Measurements from ENCODE around the gene N4BP2L2. TPM values are rescaled to one million over a fixed set of nuclear protein-coding genes. Genes with fewer than 3 reads are reported as not detected.

The N4BP2L2 gene
- total and polyA plus RNA-seq, 2 of the 8 experiments (the other 6 are each of a cell fraction or from before 2014, with no cell fraction given) = 14.6 to 67.6 TPM

- no peak overlapping the region for H2AK5ac ChIP-seq (ENCODE audit: low read depth, low read length)
- no peak overlapping the region for H2BK15ac ChIP-seq (ENCODE audit: low read length)
- 88% methylated on average over 2 of the region's 2 CpGs; no CpG with 5 or more reads in 1 of the 2 experiments for WGBS, 2 experiments (ENCODE audit: extremely low coverage in 1 of 2, insufficient coverage in 1 of 2, insufficient read length in 1 of 2, insufficient replicate concordance in 2 of 2, low coverage in 1 of 2, low lambda C conversion rate in 2 of 2, missing lambda C conversion rate in 1 of 2)
- no peak overlapping the region for H4K5ac ChIP-seq (ENCODE audit: insufficient read length, low read depth, low read length)
- no peak overlapping the region for H3K4me3 ChIP-seq (ENCODE audit: extremely low read depth in 1 of 4, insufficient read depth in 2 of 4, low read depth in 3 of 4, low read length in 4 of 4)
- no peak overlapping the region for H2AFZ ChIP-seq (ENCODE audit: low read length)
- H3K27me3 ChIP-seq (replicated peaks in 1 of 4; ENCODE audit: control insufficient read depth in 3 of 4, extremely low read depth in 1 of 4, insufficient read depth in 3 of 4, low read length in 3 of 4) = no peaks in the 10 kb centered on the region; a peak in 1 of 7 replicates
- no peak overlapping the region for H3K4ac ChIP-seq (replicated peaks; ENCODE audit: insufficient read length, low read depth, low read length)
- H3K23ac ChIP-seq (ENCODE audit: insufficient read length) = no peak overlapping the region
- H3K14ac ChIP-seq (ENCODE audit: insufficient read length) = no peak overlapping the region
- no peak overlapping the region for H2BK20ac ChIP-seq (ENCODE audit: low read length)
- DNase-seq (ENCODE audit: low read depth in 1 of 2, low spot score in 2 of 2) (no peak), FAIRE-seq (no peak)
- H3K9ac ChIP-seq (replicated peaks in 1 of 4; ENCODE audit: extremely low read depth in 1 of 4, low read depth in 3 of 4, low read length in 3 of 4) = no peak overlapping the region
- H3K27ac ChIP-seq (ENCODE audit: low read depth, low read length) = no peak overlapping the region
- no peak overlapping the region for H4K8ac ChIP-seq (ENCODE audit: extremely low read depth, insufficient read depth, low read length)
- no peaks in the 10 kb centered on the region; a peak in 1 of 7 replicates for H3K4me1 ChIP-seq (replicated peaks in 1 of 4; ENCODE audit: control insufficient read depth in 3 of 4, insufficient read depth in 4 of 4, low read length in 3 of 4)
- ChIA-PET POLR2A (ENCODE audit: partially characterized antibody) (interaction anchor here (0.9 kb wide), 1 partner anchor 99 kb away, joined by 4 read pairs; the partner anchor contains the start of gene BRCA2), CTCF (ENCODE audit: partially characterized antibody) (interaction anchor here (0.6 to 3.1 kb wide), 15 partner anchors 10 to 653 kb away, joined by 3 to 14 read pairs (median 3); partner anchors contain the start of gene PDS5B)
- H3K18ac ChIP-seq (ENCODE audit: extremely low read depth, low read length) = no peak overlapping the region
- H2BK5ac ChIP-seq (ENCODE audit: low read depth, low read length) = no peak overlapping the region
- no peak overlapping the region for H3K4me2 ChIP-seq (ENCODE audit: insufficient read depth in 1 of 2, low read depth in 2 of 2, low read length in 2 of 2)
- no peaks in the 10 kb centered on the region for H3K36me3 ChIP-seq (ENCODE audit: control insufficient read depth in 2 of 4, insufficient read depth in 4 of 4, low read length in 3 of 4)
- no peaks in the 10 kb centered on the region for H3K79me1 ChIP-seq (ENCODE audit: low read depth, low read length)
- H3K23me2 ChIP-seq (ENCODE audit: low read depth, low read length) = peaks cover 7% of the 10 kb centered on the region
- no peaks in the 10 kb centered on the region for H3K79me2 ChIP-seq (ENCODE audit: control insufficient read depth in 1 of 2, insufficient read depth in 2 of 2, low read length in 2 of 2)
- peaks cover 5 to 7% of the 10 kb centered on the region in 2 experiments; a peak in 3 of 4 replicates for H3K9me3 ChIP-seq (ENCODE audit: insufficient read depth in 2 of 2, low read depth in 1 of 2, low read length in 1 of 2)
- no peaks in the 10 kb centered on the region for H4K20me1 ChIP-seq (replicated peaks in 1 of 2; ENCODE audit: control insufficient read depth in 1 of 2, insufficient read depth in 2 of 2, low read length in 2 of 2)
- no peak overlapping the region for H4K91ac ChIP-seq (replicated peaks; ENCODE audit: insufficient read length, low read length)
- no peak overlapping the region for H2BK12ac ChIP-seq (ENCODE audit: low read depth, low read length)
- H2BK120ac ChIP-seq (replicated peaks; ENCODE audit: low read depth, low read length) = no peak overlapping the region
- H3K56ac ChIP-seq (replicated peaks; ENCODE audit: insufficient read length, low read depth, low read length) = no peak overlapping the region
- TF ChIP-seq BCL11A (IDR thresholded peaks at IDR 0.05; ENCODE audit: low read depth in 2 of 2, low read length in 2 of 2) (no peak), JUND (IDR thresholded peaks at IDR 0.05; ENCODE audit: low read length) (no peak), ASH2L (IDR thresholded peaks at IDR 0.05; ENCODE audit: low read length) (no peak)
Measured at GRCh38 chr13:32414580-32414979, 124.0 kb downstream of the N4BP2L2 start.
